Mucosa of descending colon (tissue), 3 donors: Measurements from ENCODE around the gene IFITM1. TPM values are rescaled to one million over a fixed set of nuclear protein-coding genes. Genes with fewer than 3 reads are reported as not detected.
A peak's percentile ranks its signal among the peaks of the same experiment; 100 is the strongest.
"Not testable (repeated sequence)": the region's sequence is repeated elsewhere in the genome, so short reads cannot be mapped to it uniquely, and the experiment has no call there.

Source experiments
- ATAC-seq: fragments of 200-7000 bp; cut with Tn5 transposase; one replicate; pipeline ENCODE4 v1.9.1; 2020; ENCODE audit warnings: mild to moderate bottlenecking, moderate library complexity
- DNase-seq, 3 donors: peaks; one replicate each; pipeline ENCODE4 v3.0.0-alpha.2; 2020
- H3K36me3 ChIP-seq: fragments of 200-600 bp; one replicate; pipeline ENCODE4 v1.8.0; 2021; ENCODE audit warnings: low read depth, mild to moderate bottlenecking
- H3K4me1 ChIP-seq: fragments of 200-600 bp; one replicate; pipeline ENCODE4 v1.8.0; 2021; ENCODE audit warnings: low read depth, mild to moderate bottlenecking
- H3K4me3 ChIP-seq: fragments of 200-600 bp; one replicate; pipeline ENCODE4 v1.8.0; 2021; ENCODE audit warnings: mild to moderate bottlenecking
- H3K9me3 ChIP-seq: fragments of 200-600 bp; one replicate; pipeline ENCODE4 v1.8.0; 2021; ENCODE audit warnings: mild to moderate bottlenecking
- CTCF ChIP-seq: fragments of 200-600 bp; IDR thresholded peaks from one replicate; pipeline ENCODE4 v1.8.0; 2022; ENCODE audit warnings: antibody characterized with exemption, mild to moderate bottlenecking
- intact Hi-C, 2 donors: fragments of 100-400 bp; cut with DNase I in 1 of 2; cut with micrococcal nuclease in 1 of 2; formaldehyde crosslinking; loops; one replicate each; pipeline versions ENCODE4 v1.11.0 to v1.11.1; 2022; cut with DNase I, micrococcal nuclease
- total RNA-seq, 3 donors: library from RNA; stranded (reverse); fragmentation: NEBNext Ultra II Directional in 2 of 3; extraction: Animal tissue kit (Norgen Biotek cat#: 25700) in 2 of 3; gene quantifications; one replicate each; pipeline versions ENCODE4 v1.2.1 to v1.2.4, GENCODE V29; 2021 to 2023
- donor health status: DM: no; HTN: no; CAD: no; lungs with moderate emphysema.
- donor health status: DM: no; HTN: no; CAD: no.
- donor health status: DM: no; HTN: yes; CAD: no.

IFITM1 gene
- total RNA-seq, 3 donors from 2014 or later, result 80.2 to 182 (median 87.3) TPM

GRCh38 chr11:342328-342727, 28.5 kb downstream of the IFITM1 start:
- no peak for ATAC-seq
- no peaks in the 10 kb centered on the region for H3K36me3 ChIP-seq
- intact Hi-C loops, result no loop called here
- TF ChIP-seq CTCF, result no peak
- no peaks in the 10 kb centered on the region for H3K4me1 ChIP-seq
- no peaks in the 10 kb centered on the region for H3K9me3 ChIP-seq
- no peak for DNase-seq
- H3K4me3 ChIP-seq, result no peak overlapping the region

- no peak for DNase-seq
- no peak for TF ChIP-seq CTCF
- H3K4me3 ChIP-seq, result no peak overlapping the region
These were observed 31.2 kb downstream of the IFITM1 start for GRCh38 chr11:344836-345578.

GRCh38 chr11:346529-346928, 32.7 kb downstream of the IFITM1 start:
- Histone ChIP-seq H3K9me3 (no peaks in the 10 kb centered on the region), H3K4me3 (no peak overlapping the region), H3K36me3 (no peaks in the 10 kb centered on the region), H3K4me1 (peaks cover 4% of the 10 kb centered on the region)
- no peak for ATAC-seq
- intact Hi-C loops, result no loop called here
- DNase-seq, result no peak
- TF ChIP-seq CTCF, result no peak

More at GRCh38 chr11:344836-345578, 31.2 kb downstream of the IFITM1 start:
- Histone ChIP-seq H3K9me3 (no peaks in the 10 kb centered on the region), H3K36me3 (no peaks in the 10 kb centered on the region), H3K4me1 (no peaks in the 10 kb centered on the region)
- intact Hi-C loops, result no loop called here
- ATAC-seq, result no peak

- H3K4me1 ChIP-seq, result peaks cover 18% of the 10 kb centered on the region
- intact Hi-C loops, ATAC-seq, H3K4me3 ChIP-seq, H3K9me3 ChIP-seq, H3K36me3 ChIP-seq: not testable (repeated sequence)
- DNase-seq, result peak in 1 of 3 donors; percentile 16
These were observed 35.6 kb downstream of the IFITM1 start for GRCh38 chr11:349270-349954.

GRCh38 chr11:350033-350722, 36.3 kb downstream of the IFITM1 start:
- peaks cover 20% of the 10 kb centered on the region for H3K4me1 ChIP-seq
- peak; percentile 61 for ATAC-seq
- H3K4me3 ChIP-seq, intact Hi-C loops, H3K36me3 ChIP-seq, H3K9me3 ChIP-seq: not testable (repeated sequence)
- DNase-seq, result peak in 1 of 3 donors; percentile 33

GRCh38 chr11:350723-351255, 36.9 kb downstream of the IFITM1 start:
- peak in 1 of 3 donors; percentile 30 for DNase-seq

More at GRCh38 chr11:350723-351255, 36.9 kb downstream of the IFITM1 start:
- Histone ChIP-seq H3K36me3 (no peaks in the 10 kb centered on the region), H3K4me1 (peaks cover 27% of the 10 kb centered on the region), H3K4me3 (no peak overlapping the region), H3K9me3 (no peaks in the 10 kb centered on the region)
- TF ChIP-seq CTCF, result no peak
- intact Hi-C loops, result no loop called here
- peak; percentile 46 for ATAC-seq
